Measurements from ENCODE around the gene SRCIN1.
A peak's percentile ranks its signal among the peaks of the same experiment; 100 is the strongest.

The SRCIN1 gene

DNA sequence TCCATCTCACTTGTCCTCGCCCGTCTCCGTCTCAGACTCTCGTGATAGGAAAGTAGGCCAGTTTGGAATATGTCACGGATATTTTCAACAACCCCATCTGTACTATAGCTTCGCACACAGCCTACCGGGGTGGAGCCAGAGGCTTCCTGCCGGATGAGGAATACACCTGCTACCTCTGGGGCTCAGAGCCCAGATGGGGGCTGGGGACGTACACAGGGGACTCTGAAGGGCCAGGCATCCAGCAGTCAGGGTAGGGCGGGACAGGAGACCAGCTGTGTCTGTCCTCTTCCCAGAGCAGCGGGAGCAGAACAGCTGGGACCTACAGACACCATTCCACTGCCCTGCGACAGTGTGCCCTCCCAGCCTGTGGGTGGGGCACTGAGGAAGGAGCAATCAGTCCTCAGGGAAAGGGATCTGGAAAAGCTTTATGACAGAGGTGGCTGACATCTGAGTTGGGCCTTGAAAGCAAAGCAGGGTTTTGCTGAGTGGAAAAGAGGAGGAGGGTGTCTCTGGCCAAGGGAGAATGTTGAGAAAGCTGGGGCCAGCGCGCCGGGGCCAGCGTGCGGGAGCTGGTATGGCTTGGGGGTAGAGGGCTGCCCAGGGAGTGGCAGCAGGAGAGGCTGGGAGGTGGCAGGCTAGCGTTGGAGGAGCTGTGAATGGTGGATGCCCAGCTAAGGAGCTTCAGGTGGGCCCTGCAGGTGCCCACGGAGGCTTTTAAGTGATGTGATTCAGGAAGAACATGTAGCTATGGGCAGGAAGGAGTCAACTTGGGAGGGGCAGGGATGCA is 11.5 kb upstream of the SRCIN1 start:
- no peak for DNase-seq

DNA sequence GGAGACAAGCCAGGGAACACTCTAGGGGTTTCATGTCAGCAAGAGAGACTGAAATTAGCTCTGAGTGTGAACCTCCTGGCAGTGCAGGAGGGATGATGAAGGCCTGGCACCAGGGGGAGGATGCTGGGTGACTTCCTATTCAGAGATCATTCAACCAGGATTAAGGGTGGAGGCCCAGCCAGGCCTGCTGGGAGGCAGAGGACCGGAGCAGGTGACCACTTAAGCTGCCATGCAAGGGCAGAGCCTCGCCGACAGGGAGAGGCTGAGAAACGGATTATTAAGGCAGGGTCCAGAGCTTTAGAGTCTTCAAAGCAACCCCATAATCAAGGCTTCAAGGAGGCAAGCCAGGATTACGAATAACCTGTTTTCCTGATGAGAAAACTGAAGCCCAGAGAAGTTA is 10.6 kb upstream of the SRCIN1 start:
- DNase-seq, result no peak

DNA sequence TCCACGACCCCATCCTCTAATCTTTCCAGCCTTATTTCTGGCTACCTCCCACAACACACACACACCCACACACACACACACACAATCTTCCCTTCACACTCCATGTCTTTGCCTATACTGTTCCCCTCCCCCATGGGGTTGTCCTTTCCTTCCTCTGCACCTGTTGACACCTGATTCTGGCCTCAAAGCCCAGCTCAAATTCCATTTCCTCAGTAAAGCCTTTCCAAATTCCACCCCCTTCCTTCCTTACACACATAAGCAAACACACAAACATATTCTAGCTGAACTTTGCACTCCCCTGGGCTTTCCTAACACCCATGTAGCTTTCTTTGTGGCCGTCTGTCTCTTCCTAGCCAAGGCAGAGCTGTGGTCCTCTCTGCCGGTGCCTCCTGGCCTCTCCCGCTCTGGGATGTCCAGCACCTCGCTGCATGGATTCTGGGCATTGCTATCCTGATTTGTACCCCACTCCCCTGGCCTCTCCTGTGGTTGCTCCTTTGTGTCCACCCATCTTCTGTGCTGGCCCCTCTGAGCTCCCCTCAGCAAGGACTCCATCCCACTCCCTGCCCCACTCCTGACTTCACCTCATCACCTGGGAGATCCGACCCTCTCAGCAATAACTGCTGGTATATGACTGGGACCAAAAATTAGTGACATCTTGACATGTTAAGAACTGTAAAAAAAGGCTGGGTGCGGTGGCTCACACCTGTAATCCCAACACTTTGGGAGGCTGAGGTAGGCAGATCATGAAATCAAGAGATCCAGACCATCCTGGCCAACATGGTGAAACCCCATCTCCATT is 8.4 kb upstream of the SRCIN1 start:
- DNase-seq, result no peak

DNA sequence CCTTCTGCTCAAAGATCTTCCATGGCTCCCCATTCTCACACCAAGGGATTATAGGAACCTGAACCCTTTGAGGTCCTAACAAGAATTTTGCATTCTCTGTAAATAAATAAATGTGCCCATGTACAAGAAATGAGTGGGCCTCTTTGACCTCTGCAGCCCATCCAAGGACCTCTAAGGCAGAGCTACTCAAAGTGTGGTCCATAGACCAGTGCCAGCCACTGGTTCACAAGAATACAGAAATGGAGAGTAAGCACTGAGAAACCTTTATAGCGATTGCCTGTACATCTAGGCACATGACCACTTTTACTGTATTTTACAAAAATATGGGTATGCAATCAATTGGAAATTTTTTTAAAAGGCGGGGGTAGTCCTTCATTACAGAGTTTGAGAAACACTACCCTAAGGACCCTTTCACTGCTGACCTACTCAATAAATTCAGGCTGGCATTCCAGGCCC is 7.8 kb upstream of the SRCIN1 start:
- no peak for DNase-seq

DNA sequence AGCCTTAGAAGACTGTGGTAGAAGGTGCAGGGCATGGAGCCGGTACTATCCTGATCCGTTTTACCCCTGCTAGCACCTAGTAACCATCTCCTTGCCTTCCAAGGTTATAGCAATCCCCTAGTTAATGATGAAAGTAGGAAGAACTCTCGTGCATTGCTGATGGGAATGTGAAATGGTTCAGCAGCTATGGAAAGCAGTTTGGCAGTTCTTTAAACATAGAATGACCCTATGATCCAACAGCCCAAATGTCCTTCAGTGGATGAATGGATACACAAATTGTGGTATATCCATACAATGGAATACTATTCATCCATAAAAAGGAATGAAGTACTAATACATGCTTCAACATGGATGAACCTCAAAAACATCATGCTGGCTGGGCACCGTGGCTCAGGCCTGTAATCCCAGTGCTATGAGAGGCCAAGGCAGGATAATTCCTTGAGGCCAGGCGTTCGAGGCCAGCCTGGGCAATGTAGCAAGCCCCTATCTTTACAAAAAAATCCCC is 6.2 kb upstream of the SRCIN1 start:
- no peak for DNase-seq

DNA sequence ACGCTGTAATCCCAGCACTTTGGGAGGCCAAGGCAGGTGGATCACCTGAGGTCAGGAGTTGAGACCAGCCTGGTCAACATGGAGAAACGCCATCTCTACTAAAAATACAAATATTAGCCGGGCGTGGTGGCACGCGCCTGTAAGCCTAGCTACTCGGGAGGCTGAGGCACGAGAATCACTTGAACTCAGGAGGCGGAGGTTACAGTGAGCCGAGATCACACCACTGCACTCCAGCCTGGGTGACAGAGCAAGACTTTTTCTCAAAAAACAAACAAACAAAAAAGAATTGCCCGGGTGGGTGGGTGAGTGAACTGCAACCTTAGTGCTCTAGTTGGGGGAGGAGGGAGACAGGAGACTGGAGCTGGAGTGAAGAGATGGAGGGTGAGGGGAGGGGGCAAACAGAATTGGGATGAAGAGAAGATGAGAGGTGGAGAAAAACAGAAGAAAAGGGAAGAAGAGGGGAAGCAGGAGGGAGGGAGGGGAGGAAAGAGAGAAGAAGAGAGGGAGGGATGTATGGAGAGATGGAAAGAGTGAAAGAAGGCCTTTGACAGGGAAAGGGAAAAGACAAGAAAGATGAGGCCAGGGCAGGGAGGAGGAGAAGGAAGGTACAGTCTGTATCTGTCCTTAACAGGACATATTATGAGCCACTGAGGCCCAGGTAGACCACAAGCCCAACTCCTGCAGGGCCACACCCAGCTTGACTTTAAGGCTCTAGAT is 5.5 kb upstream of the SRCIN1 start:
- no peak for DNase-seq

DNA sequence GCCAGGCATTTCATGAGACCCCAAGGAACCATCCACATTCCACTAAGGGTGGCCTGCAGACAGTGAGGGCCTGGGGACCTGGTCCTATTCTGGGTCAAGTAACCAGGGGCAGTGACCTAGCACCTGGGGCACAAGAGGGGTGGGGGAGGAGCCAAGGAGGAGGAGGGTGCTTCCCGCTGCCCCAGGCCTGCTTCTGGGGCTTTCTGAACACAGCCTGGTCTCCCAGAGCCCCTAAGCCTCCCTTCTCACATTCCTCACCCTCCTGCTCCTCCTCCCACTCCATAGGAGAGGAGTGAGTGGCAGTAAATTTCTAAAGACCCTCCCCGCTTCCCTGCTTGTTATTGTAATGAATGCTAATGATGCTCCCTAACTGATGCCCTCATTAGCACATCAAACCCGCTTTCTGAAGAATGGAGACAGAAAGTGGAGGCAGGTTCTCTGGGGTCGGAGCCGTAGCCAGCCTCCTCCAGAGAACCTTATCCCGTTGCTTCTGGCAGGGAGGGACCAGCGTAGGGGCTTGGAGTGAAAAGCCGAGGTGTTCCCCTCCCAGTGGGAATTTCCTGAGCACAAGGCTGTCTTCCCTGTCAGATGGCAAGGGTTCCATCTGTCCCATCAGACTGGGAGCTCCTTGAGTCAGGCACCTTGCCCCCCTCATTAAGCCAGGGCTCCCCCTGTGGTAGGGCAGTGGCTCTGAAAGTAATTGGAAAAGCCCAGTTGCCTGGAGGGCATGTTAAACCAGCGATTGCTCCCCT is 3.7 kb upstream of the SRCIN1 start:
- DNase-seq, result no peak

DNA sequence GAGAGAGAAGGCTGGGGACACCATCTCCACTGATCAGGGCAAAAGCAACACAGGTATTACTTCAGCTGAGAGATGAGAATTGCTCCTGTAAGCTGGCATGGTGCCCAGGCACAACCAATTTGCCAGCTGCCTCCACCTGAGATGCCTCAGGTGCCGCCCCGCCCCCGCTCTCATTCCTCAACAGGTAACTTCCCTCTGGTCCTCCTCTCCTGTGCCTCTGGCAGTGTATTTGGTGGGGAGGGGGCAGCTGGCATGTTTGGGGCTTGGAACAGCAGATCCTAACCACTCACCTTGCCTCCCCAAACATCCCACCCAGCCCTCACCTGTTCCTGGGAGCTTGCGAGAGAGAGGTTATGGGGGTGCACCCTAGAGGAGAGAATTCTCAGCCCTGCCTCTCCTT is 2.9 kb upstream of the SRCIN1 start:
- no peak for DNase-seq

DNA sequence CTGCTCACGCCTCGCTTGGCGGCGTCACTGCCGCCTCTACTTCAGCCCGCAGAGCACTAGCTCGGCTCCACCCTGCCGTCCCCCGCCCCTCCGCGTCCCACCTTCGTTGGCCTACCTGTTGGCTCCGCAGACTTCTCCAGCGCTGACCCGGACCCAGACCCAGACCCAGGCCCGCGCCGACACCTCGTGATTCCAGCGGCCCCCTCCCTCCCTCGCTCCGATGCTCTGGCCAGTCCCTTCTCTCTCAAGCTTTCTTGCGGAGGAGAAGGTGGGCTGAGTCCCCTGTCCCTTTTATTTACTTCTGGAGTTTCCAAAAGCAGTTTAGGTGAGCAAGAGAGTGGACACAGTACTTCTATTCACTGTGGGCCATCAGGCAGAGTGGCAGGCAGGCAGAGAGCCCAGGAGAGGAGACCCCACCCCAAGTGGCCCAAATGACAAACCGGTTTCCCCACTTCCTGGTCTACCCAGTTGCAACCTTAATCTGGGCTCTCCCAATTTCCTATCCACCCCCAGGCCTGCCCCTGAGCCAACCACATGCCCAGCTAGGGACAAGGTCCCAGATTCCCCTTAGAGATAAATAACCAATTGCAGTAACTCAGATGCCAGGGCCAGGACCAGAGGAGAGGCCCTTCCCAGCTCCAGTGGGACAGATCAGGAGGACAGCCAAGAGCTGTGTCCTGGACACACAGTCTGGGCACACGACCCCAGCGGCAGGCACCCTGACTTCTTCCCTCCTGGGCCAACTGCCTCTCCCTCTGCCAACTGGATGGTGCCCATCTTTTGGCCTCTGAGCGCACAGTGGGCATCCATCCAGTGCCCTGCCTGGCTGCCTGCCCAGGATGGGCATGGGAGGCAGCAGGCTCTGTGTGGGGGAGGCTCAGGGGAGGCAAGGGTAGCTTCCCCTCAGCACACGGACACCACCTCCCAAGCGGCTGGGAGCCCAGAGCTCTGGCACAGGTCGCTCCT is 1.2 kb upstream of the SRCIN1 start:
- DNase-seq, result no peak

DNA sequence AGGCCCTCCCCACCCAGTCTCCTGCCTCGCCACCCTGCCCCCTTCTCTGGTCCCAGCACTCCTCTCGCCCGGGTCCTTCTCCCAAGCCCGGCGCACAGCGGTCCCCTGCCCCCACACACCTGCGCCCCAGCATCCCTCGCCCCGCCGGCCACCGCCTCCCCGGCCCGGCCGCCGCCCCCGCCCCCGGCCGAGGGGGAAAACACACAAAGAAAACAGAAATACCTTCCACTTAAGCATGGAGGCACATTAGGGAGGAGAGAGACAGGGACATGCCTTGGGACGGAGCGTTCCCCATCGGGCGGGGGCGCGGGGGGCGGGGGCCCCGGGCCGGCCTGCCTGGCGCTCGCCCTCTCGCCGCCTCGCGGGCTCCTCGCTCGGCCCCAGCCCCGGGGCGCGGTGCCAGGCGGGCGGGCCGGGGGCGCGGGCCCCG is 326 bp downstream of the SRCIN1 start:
- DNase-seq, result no peak

DNA sequence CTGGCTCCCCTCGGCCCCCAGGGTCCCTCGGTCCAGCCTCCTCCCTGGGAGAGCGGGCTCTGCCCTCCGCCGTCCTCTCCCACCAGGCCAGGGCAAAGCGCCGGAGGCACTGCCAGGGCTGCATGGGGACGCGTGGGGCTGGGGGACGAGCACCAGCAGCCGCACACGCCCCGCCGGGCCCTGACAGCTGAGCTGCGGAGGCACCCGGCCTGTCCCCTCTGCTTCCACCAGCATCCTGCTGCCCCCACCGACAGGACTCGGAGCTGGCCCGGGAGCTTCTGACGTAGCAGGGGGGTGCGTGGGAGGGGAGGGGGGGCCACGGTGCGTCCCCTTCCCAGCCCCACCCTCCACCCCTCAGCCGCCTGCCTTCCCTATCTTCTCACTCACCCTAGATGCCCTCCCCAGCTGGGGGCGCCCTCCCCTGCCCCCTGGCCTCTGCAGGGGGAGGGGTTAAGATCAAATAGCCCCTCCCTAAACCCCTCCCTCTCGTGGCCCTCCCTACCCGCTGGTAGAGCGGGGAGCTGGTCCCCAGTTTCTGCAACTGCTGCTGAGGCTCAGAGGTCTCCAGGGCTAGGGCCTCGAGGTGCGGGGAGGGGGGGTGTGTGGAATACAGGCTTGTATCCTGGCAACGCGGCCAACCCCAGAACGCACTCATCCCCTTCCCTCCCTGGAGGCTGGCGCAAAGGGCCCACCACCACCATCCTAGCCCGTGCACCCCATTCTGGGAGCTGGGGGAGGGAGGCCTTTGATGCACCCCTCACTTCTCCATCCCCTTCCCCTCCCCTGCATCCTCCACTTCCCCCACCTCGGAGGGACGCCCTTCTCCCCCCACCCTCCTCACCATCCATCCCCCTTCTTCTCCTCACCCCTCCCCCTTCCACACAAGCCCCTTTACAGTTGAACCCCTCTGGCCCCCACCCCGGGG is 1.0 kb downstream of the SRCIN1 start:
- peak; percentile 31 for DNase-seq

DNA sequence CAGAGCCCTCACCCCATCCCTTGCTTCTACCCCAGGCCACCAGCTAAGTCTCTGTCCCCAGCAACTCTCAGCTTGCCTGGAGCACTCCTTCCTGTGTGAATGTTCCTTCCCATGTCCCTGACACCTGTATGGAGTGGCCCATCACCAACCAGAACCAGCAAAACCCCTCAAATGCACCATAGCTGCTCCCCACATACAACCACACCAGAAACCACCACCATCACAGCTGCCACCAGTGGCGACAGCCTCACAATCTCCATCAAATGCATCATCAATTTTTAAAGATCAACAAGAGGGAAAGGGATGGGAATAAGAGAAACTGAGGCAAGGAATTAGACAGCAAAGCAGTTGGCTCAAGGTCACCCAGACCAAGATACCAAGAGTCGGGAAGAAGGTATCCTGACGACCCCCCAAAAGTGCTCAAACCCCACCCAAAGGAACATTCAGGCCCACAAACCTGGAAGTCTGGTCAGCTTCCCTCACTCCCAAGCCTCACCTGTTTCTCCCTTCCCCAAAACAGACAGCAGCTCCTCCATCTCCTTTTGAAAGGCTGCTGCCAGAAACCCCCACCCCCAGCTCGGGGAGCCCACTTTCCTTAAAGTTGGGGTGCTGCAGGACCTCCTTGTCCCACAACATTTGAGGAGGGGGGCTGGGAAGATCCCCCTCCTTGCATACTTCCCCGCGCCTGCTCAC is 1.8 kb downstream of the SRCIN1 start:
- DNase-seq, result no peak

DNA sequence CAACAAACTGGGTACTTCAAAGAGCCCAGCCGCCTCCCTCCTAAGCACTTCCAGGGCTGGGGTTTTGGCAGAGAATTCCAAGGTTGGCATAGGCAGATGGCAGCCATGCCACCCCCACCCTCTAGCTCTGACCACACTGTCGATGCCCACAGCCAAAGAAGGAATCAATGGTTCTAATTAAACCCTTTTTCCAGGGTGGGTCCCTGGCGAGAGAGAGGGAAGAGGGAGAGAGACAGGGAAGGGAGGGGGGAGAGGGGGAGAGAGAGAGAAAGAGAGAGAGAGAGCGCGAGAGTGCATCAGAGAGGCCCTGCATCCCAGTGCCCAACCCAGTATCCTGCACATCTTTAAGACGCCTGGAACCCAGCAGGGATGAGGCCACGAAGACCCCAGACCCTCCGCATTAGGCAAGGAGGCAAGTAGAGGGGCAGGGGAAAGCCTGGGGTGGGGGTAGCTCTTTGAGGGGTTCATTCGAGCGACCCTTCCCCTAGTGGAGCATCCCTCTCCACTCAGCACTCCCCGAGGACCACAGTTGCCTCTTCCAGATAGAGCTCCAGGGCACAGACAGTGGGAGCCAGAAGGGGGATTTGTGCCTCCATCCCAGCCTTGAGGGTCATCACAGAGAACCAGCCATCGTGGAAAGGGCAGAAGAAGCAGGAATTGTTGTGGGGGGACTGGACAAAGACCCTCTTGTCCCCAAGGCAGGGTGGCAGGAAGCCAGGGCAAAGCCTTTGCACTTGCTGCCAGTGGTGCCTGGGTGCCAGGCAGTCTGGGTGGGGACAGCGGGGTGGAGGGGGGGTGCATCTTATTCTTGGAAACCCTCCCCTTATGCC is 2.6 kb downstream of the SRCIN1 start:
- no peak for DNase-seq

DNA sequence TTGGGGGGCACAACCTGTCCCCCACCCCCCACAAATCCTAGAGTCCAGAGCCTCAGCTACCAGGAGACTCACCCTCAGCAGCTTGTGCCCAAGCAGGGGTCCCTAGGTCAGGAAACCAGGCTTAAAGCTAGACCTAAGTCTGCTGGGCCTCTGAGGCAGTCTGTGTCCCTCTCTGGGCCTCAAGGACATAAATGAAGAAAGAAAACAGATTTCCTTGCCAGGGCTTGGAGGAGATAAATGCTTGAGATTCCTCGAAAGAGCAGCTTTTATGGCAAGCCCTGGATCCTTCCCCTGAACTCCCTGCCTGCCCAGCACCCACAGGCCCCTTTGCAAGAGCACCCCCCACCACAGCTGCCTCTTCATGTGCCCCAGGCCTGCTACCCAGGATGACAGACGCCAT is 3.3 kb downstream of the SRCIN1 start:
- no peak for DNase-seq

DNA sequence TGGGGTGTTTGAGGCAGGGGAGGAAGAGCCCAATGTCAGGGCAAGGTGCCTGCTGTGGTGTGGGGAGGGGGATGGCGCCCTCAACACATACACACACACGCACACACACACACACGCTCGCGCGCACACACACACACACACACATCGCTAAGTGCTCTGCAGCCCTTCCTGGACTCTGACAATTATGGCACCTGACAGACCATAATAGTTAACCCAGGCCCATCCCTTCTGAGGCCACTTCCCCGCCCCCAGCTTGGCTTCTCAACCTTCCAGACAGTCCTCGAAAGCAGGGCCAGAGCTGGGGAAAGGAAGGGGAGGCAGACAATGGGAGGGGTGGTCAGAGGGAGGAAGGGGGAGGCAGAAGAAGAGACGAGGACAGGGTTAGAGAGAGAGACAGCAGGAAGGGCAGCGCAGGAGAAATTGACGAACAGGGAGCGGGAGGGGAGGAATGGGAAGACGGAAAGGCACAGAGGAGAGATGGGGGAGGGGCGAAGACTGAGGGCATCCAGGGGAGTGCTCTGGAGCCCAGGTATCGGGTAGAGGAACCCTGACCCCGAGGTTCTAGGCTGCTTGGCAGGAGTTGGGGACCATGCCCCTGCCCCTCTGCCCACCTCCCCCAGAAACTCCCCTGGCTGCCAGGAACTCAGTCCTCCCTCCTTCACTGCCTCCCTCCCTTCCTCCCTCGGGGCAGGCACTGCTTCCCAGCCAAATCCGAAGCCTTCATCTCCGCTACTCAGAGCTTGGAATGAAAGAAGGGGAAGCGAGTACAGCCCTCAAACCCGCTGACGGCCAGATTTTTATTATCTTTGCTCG is 4.0 kb downstream of the SRCIN1 start:
- no peak for DNase-seq

DNA sequence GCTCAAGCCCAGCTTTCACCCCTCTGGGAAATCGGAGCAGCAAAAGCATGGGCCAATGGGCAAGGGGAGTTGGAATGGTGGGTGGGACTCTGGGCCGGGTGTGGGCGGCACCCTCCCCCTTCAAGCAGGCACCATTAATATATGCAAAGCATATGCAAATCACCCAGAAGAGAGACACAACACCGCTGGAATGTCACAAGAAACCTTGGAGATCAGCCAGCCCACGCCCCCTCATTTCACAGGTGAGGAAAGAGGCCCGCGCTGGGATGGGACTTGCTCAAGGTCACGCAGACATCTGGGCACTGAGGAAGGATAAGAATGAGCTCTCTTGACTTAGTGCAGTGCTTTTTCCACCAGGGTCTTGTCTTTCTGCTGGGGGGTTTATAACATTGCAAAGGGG is 4.8 kb downstream of the SRCIN1 start:
- no peak for DNase-seq

DNA sequence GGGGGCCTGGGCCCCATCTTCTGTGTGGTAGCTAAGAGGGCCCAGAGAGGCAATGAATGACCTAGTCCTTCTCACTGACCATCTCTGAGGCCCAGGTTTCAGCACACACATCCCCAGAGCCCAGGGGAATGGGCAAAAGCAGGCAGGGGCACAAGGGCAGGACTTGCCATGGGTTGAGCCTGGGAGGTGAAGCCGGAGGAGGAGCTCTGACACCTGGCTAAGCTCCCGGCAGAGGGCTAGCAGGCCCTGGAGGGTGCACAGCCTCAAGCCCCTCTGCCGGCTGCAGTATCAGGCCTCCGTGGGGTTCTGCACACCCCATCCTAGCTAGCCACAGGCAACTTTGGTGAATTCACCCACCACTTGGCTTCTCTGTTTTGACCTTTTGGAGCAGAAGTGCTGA is 5.3 kb downstream of the SRCIN1 start:
- no peak for DNase-seq

DNA sequence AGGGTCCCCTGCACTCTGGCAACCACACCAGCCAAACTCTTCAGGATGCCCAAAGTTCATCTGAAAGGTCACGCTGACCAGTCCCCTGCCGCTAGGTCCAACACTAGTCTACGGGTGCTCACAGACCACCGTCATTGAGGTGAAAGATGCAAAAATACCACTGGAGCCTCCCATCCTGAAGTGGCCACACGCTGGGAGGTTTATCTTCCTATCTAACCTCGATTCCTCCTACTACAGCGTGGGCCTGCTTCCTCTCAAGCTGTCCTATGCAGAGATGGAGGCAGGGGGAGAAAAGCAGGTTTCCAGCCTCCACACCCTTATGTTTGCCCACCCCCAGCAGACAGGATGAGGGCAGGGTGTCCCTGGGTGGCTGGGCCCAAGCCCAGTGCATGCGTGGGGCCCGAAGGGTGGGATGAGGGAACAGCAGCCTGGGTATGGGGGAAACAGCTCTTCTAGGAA is 6.3 kb downstream of the SRCIN1 start:
- DNase-seq, result no peak
